GM18526 (cell line): ENCODE data around the gene TGFBR3L.

Experiments used
- POLR2A ChIP-seq: IDR thresholded peaks from 3 replicates; pipeline ENCODE4 v1.6.1; 2011; ENCODE audit not compliant: insufficient read length; ENCODE audit errors: extremely low read depth

The TGFBR3L gene

DNA sequence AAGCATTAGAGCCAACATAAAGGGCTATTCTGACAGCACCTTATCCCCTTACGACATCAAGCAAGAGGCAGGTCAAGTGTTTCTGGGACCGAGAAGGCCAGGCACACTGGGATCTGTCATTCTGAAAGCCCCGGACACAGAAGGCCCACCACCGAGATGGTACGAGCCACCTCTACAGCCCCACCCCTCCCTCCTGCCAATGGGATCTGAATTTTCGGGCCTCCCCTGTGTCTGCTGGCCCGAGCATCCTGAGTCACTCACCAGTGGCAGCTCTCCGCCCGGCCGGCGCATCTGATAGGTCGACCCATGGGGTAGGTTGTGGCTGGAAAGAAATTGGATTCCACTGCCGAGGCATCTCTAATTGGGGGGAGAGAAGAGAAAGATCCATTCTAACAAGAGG is 26.2 kb downstream of the TGFBR3L start:
- no peak for TF ChIP-seq POLR2A

DNA sequence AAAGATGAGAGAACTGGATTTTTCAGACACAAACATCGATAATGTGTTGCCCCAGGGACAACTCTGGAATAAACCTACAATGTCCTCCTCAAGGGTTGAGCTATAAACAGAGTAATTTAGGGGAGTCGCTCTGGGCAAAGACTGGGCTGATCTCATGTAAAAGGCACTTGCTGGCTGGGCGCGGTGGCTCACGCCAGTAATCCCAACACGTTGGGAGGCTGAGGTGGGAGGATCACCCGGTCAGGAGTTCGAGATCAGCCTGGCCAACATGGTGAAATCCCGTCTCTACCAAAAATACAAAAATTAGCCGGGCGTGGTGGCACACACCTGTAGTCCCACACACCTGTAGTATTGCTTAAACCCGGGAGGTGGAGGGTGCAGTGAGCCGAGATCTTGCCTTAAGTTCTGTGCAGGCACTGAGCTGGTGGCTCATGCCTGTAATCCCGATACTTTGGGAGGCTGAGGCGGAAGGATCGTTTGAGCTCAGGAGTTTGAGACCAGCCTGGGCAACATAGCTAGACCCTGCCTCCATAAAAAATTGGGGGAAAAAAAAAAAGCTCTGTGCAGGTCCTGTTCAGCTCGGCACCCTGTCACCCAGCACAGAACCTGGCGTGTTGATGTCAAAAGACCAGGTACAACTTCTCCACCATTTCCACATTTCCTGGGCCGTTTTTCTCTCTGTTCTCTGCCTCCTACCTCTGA is 27.4 kb downstream of the TGFBR3L start:
- TF ChIP-seq POLR2A: no peak

DNA sequence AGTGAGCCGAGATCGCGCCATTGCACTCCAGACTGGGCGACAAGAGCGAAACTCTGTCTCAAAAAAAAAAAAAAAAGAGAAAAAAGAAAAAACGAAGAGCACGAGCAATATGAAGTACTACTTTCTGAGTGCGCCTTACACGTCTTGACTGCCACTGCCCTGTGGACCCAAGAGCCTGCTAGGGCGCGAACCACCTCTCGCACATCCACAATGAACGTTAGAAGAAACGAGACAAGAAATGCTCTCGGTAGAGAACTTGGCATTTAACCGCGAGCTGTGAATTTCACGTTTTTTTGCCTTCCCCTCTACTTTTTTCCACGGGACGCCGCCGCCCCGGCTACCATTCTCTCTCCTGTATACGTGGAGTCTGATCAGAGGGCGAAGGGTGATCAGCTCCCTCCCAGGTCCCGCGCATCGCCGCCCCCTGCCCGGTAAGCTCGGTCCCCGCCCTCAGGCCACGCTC is 28.4 kb downstream of the TGFBR3L start:
- TF ChIP-seq POLR2A: no peak

DNA sequence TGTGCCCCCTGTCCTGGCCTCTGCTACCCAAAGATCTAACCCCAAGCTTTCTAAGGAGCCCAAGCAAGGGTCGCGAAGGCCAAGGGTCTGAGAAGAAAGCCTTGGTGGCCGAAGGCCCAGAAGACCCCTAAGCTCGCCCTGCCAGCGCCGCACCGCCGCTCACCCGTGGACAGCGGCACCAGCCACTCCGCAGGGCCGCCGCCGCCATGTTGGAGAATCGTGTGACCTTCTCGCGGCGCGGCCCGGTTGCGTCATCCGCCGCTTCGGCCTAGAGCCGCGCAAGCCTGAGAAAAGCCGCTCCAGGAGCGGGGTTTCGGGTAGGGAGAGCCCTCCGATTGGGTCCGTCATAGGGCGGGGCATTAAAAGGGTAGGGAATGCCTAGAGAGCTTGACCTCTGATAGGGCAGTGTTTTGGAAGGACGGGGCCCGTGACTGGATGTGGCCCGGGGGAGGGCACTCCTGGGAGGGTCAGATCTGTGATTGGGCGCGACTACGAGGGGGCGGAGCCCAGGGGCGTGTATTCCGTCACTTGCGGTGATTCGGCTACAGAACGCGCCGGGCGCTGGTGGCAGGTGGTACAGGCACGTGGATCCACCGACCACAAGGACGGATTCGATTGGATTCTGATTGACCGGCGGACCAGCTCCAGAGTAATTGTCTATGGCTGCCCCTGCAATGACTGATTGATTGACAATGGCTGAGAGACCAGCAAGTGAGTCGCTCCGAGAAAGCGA is 29.0 kb downstream of the TGFBR3L start, which contains the start of gene TIMM44:
Gene TIMM44, minus strand, starts transcription at position 223 of the 733 bp plus-strand sequence. Its CDS starts 15 bp downstream, at position 208.
- peak; percentile 86 for TF ChIP-seq POLR2A

DNA sequence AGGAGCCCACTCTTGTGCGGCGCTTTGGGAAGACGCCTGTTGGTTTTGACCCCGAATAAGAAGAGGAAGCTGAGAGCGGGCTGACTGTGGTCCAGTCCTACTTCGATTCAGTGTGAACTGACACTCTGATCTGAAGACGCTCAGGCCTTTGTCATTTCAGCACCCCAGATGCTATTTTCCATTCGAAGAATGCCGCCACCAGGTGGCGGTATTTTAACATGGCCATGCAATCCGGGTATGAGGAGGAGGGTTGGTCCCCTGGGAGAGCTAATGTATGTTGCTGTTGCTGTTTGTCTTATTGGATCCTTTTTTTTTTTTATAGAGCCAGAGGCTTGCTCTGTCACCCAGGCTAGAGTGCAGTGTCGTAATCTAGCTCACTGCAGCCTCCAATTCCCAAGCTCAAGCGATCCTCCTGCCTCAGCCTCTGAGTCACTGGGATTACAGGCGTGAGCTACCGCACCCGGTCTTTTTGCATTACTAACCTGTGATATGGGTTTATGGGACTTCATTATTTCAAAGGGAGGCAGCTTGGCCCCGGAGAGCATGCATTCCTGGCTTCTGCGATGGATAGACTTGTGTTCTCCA is 29.6 kb downstream of the TGFBR3L start:
- TF ChIP-seq POLR2A: no peak

DNA sequence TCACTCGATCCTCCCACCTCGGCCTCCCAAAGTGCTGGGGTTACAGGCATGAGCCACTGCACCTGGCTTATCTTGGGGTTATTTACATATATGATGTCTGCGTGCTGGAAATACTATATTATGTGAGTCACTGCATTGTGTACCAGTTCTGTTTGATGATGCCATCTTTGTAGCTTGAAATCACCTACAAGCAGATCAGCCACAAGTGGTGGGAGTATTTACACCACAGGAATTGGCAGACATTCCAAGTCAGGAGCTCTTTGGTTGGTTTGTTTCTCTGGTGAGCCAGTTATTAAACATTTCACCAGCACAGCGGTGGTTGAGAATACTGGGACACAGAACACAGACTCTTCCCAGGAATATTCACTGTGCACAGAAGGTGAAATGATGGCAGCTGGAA is 33.3 kb downstream of the TGFBR3L start:
- TF ChIP-seq POLR2A: no peak

DNA sequence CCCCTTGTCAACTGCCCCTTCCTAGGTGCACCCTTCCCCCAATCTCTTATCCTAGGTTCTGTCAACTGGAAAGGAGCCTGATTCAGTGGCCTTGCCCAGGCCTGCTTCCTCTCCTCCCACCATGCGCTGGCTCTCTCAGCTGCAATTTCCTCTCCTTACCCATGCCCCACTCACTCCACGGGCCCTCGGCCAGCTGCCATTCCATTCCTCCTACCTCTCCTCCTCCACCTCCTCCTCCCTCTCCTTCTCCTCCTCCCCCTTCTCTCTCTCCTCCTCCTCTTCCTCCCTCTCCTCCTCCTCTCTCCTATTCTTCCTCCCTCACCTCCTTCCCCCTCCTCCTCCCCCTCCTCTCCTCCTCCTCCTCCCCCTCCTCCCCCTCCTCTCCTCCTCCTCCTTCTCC is 38.4 kb downstream of the TGFBR3L start:
- no peak for TF ChIP-seq POLR2A

DNA sequence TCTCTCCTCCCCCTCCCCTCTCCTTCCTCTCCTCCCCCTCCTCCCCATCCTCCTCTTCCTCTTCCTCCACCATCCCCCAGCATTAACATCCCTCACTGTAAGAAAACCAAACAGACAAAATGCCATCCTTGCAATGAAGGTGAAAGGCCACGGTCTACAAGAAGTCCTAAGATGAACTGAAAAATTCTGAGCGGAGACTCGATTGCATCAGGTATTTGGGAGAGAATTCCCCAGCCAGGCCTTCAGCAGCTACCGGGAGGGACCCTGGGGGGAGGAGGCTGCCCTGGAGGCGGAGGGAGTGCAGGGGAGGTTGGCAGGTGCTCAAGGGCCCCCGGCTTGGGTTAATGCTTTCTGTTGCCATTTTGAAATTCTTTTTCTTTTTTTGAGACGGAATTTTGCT is 38.9 kb downstream of the TGFBR3L start:
- no peak for TF ChIP-seq POLR2A

DNA sequence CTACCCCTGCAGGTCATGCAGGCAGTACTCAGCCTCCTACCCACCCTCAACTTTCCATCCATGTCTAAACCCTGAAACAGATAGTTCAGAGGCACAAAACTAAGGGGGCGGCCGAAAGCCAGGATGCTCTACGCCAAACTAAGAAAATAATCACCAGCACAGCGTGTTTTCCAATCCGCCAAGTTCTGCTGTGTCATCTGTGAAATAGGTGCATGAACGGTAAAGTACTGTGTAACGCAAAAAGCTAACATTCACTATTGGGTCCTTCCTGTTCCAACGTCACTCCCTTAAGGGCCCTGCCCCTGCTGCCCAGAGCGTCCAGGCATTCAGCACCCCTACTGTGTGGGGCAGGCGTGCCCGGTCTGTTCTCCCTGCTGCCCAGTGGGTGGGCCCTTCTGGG is 41.1 kb downstream of the TGFBR3L start:
- no peak for TF ChIP-seq POLR2A

DNA sequence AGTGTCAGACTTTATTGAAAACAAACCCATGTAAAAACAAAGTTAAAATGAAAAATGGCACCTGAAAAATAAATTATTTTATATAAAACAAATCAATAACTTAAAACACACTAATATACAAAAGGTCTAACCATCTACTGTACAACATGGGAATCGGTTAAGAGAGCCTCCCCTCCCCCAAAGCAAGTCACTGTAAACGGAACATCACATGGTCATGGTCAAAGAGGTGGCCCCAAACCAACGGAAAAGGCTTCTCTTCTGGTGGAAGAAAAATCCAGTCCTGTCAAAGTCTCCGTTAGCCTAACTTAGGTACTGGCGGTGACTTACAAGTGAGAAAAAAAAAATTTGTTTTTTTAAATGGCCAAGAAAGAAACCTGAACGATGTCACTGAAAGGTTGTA is 44.6 kb downstream of the TGFBR3L start:
- TF ChIP-seq POLR2A: no peak

DNA sequence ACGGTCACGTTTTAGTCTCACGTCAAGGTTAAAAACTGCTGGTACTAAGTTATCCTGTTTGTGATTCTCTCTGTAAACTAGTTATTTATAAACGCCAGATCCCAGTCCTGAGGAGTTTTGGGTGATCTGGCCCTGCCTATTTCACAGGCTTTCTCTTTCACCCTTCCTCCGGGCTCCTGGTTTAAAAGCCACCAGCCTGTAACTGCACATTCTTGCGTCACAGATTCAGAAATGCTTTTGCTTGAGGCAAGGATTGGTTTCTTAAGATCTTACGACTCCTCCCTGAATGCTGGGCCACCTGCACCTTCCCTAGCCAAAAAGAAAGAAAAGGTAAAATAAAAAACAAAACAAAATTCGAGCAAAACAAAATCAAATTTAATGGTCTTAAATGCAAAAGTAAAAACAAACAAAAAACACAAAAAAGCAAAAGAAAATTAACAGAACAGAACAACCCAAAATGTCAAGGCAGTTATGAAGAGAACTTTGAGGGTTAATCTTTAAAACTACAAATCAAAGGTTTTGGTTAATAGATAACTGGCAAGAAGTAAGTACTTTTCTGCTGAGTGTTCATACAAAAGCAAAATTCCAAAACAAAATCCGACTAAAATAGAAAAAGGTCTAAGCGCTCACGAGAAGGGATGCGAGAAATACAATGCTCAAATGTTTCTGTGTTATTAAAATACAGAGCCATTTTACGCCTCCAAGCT is 47.4 kb downstream of the TGFBR3L start:
- no peak for TF ChIP-seq POLR2A

DNA sequence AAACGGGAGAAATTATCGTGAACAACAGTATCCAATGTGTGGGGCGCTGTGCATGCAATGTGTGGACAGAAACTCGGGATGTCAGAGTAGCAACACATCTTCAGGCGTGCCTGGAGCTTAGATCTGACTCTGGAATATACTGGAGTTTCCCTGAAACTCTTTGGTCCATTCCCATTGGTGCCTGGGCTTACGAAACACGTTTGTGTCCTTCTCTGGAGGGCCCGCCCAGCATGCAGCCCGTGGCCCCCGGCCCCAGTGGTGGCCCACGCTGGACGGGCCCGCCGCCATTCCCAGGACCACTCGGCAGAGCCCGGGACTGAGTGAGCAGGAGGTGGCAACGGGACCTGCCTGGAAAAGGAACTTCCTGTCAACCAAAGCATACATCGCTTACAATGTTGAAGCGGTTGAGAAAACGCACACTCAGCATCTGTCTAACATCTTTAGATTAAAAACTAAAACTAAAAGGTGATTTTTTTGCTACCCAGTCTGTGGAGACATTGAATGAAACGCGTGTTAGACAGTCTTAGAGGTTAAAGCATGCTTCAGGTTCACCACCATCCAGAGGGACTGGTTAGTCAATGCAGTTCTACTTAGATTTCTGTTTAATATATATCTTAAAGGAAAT is 48.1 kb downstream of the TGFBR3L start:
- TF ChIP-seq POLR2A: no peak

DNA sequence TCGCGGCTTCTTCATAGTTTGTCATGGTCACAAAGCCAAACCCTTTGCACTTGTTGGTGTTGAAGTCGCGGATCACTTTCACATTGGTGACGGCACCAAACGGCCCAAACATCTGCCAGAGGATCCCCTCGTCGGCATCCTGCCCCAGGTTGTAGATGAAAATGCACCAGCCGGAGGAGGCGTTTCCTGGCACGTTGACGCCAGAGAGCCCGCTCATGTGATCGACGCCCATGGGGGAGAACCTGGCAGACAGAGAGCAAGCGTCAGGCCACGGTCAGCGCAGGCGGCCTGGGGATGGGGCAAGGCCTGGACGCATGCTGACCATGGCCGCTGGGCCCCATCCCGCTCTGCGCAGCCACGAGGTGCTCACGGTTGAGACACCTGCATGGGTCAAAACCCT is 48.9 kb downstream of the TGFBR3L start:
- TF ChIP-seq POLR2A: no peak

DNA sequence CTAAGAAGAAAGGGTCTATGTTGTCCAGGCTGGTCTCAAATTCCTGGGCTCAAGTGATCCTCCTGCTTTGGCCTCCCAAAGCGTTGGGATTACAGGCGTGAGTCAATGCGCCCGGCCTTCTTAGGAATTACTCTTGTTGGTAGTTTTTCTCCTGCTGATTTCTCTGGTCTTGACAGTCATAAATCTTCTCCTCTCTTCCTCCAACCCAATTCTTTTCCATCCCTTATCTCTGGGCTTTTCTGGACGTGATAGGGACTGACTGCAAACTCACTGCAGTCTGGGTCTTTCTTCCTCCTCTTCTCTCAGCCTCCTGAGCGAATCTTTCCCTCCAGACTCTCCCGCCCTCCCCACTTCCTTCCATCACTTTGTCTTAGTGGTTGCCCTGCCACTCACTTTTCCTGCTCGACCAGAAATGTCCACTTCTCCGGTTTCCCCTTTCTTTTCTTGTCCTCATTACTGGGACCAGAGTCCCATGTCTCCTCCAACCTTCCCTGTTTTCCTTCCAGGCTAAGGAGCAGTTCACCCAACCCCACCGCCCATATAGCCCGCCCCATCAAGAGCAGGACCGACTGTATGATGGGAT is 50.7 kb downstream of the TGFBR3L start:
- no peak for TF ChIP-seq POLR2A
